CD14-positive monocyte (primary cell): Measurements from ENCODE around the gene ANKRD44. TPM values are rescaled to one million over a fixed set of nuclear protein-coding genes. Genes with fewer than 3 reads are reported as not detected.

Experiments used
- DNase-seq, 3 donors: peaks; one replicate each; pipeline ENCODE4 v3.0.0-alpha.2; 2011 to 2022
- H2AFZ ChIP-seq: 2 replicates; pipeline ENCODE4 v1.6.0; 2012; ENCODE audit warnings: mild to moderate bottlenecking, low read depth, low read length, inconsistent platforms; ENCODE audit not compliant: insufficient read depth, poor library complexity, severe bottlenecking
- H3K27ac ChIP-seq, 2 donors: 1 replicate in 1 of 2; 2 replicates in 1 of 2; pipeline ENCODE4 v1.5.1; 2012 to 2013; ENCODE audit warnings: low read length in 2 of 2, control low read depth in 1 of 2, inconsistent platforms in 1 of 2, low read depth in 1 of 2, mild to moderate bottlenecking in 1 of 2
- H3K27me3 ChIP-seq, 2 donors: one replicate each; pipeline versions ENCODE4 v1.6.0 to v1.6.1; 2011 to 2013; ENCODE audit warnings: low read length in 2 of 2; ENCODE audit not compliant: control insufficient read depth in 2 of 2, insufficient read depth in 2 of 2
- H3K36me3 ChIP-seq, 2 donors: replicated peaks in 1 of 2; 1 replicate in 1 of 2; 2 replicates in 1 of 2; pipeline versions ENCODE4 v1.5.1 to v1.6.1; 2012 to 2013; ENCODE audit warnings: low read length in 2 of 2, control low read depth in 1 of 2, inconsistent platforms in 1 of 2, mild to moderate bottlenecking in 1 of 2; ENCODE audit not compliant: insufficient read depth in 2 of 2, control insufficient read depth in 1 of 2
- H3K4me1 ChIP-seq, 2 donors: 1 replicate in 1 of 2; 2 replicates in 1 of 2; pipeline versions ENCODE4 v1.5.1 to v1.6.1; 2012 to 2013; ENCODE audit warnings: low read length in 2 of 2, control low read depth in 1 of 2, inconsistent platforms in 1 of 2, mild to moderate bottlenecking in 1 of 2, moderate library complexity in 1 of 2; ENCODE audit not compliant: insufficient read depth in 2 of 2, control insufficient read depth in 1 of 2
- H3K4me2 ChIP-seq: replicated peaks from 2 replicates; pipeline ENCODE3; 2012; ENCODE audit warnings: low read length, moderate library complexity, mild to moderate bottlenecking; ENCODE audit not compliant: poor library complexity, severe bottlenecking; ENCODE audit errors: extremely low read depth
- H3K4me3 ChIP-seq, 3 experiments: fragments of 200-600 bp in 1 of 3; sonication (generic) in 1 of 3; replicated peaks in 1 of 3; 1 replicate in 2 of 3; 2 replicates in 1 of 3; pipeline ENCODE4 v1.5.1; 2011 to 2013; ENCODE audit warnings: low read length in 3 of 3, mild to moderate bottlenecking in 3 of 3, control low read depth in 2 of 3, low read depth in 2 of 3, inconsistent platforms in 1 of 3, moderate library complexity in 1 of 3
- H3K79me2 ChIP-seq: 2 replicates; pipeline ENCODE4 v1.6.0; 2012; ENCODE audit warnings: mild to moderate bottlenecking, control low read depth, inconsistent platforms, low read length, moderate library complexity; ENCODE audit not compliant: insufficient read depth
- H3K9ac ChIP-seq: 2 replicates; pipeline ENCODE4 v1.6.0; 2017; ENCODE audit warnings: low read length, mild to moderate bottlenecking; ENCODE audit not compliant: insufficient read depth, poor library complexity, severe bottlenecking
- H3K9me3 ChIP-seq, 2 donors: replicated peaks in 1 of 2; 1 replicate in 1 of 2; 2 replicates in 1 of 2; pipeline versions ENCODE4 v1.5.1 to v1.6.1; 2012 to 2013; ENCODE audit warnings: low read length in 2 of 2, control low read depth in 1 of 2; ENCODE audit not compliant: control insufficient read depth in 1 of 2, insufficient read depth in 1 of 2
- H4K20me1 ChIP-seq: 2 replicates; pipeline ENCODE4 v1.6.0; 2012; ENCODE audit warnings: mild to moderate bottlenecking, low read length, control low read depth, moderate library complexity; ENCODE audit not compliant: insufficient read depth
- H3K27ac Mint-ChIP-seq, 7 donors: one replicate each; pipeline ENCODE4 v1.8.0; 2020; ENCODE audit warnings: mild to moderate bottlenecking in 7 of 7, mixed read lengths in 7 of 7, moderate library complexity in 6 of 7, inconsistent platforms in 2 of 7
- H3K27me3 Mint-ChIP-seq, 3 donors: one replicate each; pipeline ENCODE4 v1.8.0; 2021 to 2022; ENCODE audit warnings: low read depth in 3 of 3, mild to moderate bottlenecking in 3 of 3, mixed read lengths in 3 of 3, moderate library complexity in 3 of 3, inconsistent platforms in 1 of 3
- H3K36me3 Mint-ChIP-seq, 2 donors: one replicate each; pipeline ENCODE4 v1.8.0; 2020; ENCODE audit warnings: mixed read lengths in 2 of 2, inconsistent platforms in 1 of 2, mild to moderate bottlenecking in 1 of 2
- H3K4me1 Mint-ChIP-seq: one replicate; pipeline ENCODE4 v1.8.0; 2020; ENCODE audit warnings: mild to moderate bottlenecking, mixed read lengths
- H3K4me3 Mint-ChIP-seq, 2 donors: one replicate each; pipeline ENCODE4 v1.8.0; 2020; ENCODE audit warnings: mild to moderate bottlenecking in 2 of 2, mixed read lengths in 2 of 2, moderate library complexity in 1 of 2
- H3K9me3 Mint-ChIP-seq, 7 donors: one replicate each; pipeline ENCODE4 v1.8.0; 2020 to 2022; ENCODE audit warnings: mixed read lengths in 7 of 7, mild to moderate bottlenecking in 6 of 7, moderate library complexity in 6 of 7, inconsistent platforms in 2 of 7
- WGBS: methylation state at CpG from one replicate; pipeline ENCODE4 v1.1.5; 2013; ENCODE audit warnings: missing lambda C conversion rate; ENCODE audit not compliant: insufficient coverage; 5-methylcytosine and 5-hydroxymethylcytosine counted together
- intact Hi-C, 2 donors: fragments of 100-400 bp; cut with micrococcal nuclease; formaldehyde crosslinking; loops; one replicate each; pipeline versions ENCODE4 v1.15.0 to v1.15.1; 2023
- polyA plus RNA-seq, 3 donors: library from polyadenylated mRNA; depleted of rRNA in 1 of 3; unstranded in 2 of 3; stranded (reverse) in 1 of 3; fragments of 300-500 nt in 2 of 3; fragments of >200 nt in 1 of 3; fragmentation: Illumina TruSeq in 2 of 3; gene quantifications; 1 replicate in 2 of 3; 2 replicates in 1 of 3; pipeline ENCODE4 v1.2.3, GENCODE V29; 2012 to 2021
- TF ChIP-seq, protein P1 (sequence below): fragments of 200-600 bp; IDR thresholded peaks from one replicate; pipeline ENCODE4 v1.8.0; 2022; ENCODE audit warnings: antibody characterized with exemption, mild to moderate bottlenecking

The ANKRD44 gene
- polyA plus RNA-seq, 3 donors = 55.7 to 91.9 (median 64.9) TPM

DNA sequence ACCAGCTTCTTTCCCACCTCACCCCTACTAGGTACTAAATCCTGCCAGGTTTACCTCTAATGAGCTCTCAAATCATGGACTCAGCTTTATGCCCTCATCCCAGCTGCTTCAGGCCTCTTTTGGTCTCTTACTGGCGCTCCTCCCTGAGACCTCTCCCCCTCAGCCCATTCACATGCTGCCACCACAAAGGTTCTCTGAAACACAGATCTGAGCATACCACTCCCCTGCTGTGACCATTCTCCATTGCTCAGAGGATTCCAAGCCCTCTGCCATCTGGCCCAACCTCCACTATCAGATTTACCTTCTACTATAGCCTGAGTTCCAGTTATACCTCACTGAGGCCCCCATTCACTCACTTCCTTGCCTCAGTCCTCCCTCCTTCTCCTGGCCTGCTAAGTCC, 174.8 kb downstream of the ANKRD44 start:
- intact Hi-C loops = no loop called here
- H3K4me3 ChIP-seq = no peak overlapping the region
- H3K79me2 ChIP-seq = peaks cover 79% of the 10 kb centered on the region
- no peak overlapping the region for H3K4me3 Mint-ChIP-seq
- no peaks in the 10 kb centered on the region for H3K27me3 Mint-ChIP-seq
- no peaks in the 10 kb centered on the region for H3K9me3 ChIP-seq
- no peak overlapping the region for H3K9ac ChIP-seq
- peaks cover 30% of the 10 kb centered on the region for H3K4me1 Mint-ChIP-seq
- H2AFZ ChIP-seq = no peak overlapping the region
- no peak for DNase-seq
- H4K20me1 ChIP-seq = peaks cover 83% of the 10 kb centered on the region
- H3K4me2 ChIP-seq = no peak overlapping the region
- H3K27me3 ChIP-seq = no peaks in the 10 kb centered on the region
- peaks cover 23 to 28% of the 10 kb centered on the region in 2 donors for H3K4me1 ChIP-seq
- TF ChIP-seq, protein P1, sequence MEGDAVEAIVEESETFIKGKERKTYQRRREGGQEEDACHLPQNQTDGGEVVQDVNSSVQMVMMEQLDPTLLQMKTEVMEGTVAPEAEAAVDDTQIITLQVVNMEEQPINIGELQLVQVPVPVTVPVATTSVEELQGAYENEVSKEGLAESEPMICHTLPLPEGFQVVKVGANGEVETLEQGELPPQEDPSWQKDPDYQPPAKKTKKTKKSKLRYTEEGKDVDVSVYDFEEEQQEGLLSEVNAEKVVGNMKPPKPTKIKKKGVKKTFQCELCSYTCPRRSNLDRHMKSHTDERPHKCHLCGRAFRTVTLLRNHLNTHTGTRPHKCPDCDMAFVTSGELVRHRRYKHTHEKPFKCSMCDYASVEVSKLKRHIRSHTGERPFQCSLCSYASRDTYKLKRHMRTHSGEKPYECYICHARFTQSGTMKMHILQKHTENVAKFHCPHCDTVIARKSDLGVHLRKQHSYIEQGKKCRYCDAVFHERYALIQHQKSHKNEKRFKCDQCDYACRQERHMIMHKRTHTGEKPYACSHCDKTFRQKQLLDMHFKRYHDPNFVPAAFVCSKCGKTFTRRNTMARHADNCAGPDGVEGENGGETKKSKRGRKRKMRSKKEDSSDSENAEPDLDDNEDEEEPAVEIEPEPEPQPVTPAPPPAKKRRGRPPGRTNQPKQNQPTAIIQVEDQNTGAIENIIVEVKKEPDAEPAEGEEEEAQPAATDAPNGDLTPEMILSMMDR = no peak
- peak overlapping the region in 1 of 2 donors; percentile 82 for H3K27ac ChIP-seq
- peaks cover 10 to 52% of the 10 kb centered on the region in 2 donors for H3K36me3 ChIP-seq
- H3K27ac Mint-ChIP-seq = peak overlapping the region in 5 of 7 donors; percentile 50 to 87 (median 55)
- peaks cover 42 to 59% of the 10 kb centered on the region in 2 donors for H3K36me3 Mint-ChIP-seq
- H3K9me3 Mint-ChIP-seq = no peaks in the 10 kb centered on the region
- WGBS = 100% methylated on average over 1 of the region's 1 CpG

DNA sequence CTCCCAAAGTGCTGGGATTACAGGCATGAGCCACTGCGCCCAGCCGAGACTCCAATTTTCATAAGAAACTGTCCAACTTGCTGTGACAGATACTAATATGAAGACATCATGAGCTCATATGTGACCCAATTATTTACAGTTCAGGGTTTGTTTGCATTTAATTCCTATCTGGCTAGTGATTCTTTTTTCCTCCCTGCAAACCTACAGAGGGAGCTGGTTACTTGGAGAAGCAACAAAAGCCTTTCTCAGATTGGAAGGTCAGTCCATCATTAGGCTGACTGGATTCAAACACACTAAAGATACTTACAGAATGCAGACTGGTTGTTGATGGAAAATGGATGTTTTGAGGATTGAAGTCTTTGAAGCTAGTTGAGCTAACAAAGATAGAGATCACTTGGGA, 176.4 kb downstream of the ANKRD44 start:
- Mint-ChIP-seq H3K4me1 (peaks cover 26% of the 10 kb centered on the region), H3K9me3 (no peaks in the 10 kb centered on the region), H3K27me3 (no peaks in the 10 kb centered on the region), H3K27ac (peak overlapping the region in 2 of 7 donors; percentile 4 to 20), H3K4me3 (no peak overlapping the region), H3K36me3 (peaks cover 42 to 56% of the 10 kb centered on the region in 2 donors)
- Histone ChIP-seq H3K27me3 (no peaks in the 10 kb centered on the region), H3K9ac (no peak overlapping the region), H3K79me2 (peaks cover 75% of the 10 kb centered on the region), H3K4me1 (peaks cover 23 to 25% of the 10 kb centered on the region in 2 donors), H3K27ac (peak overlapping the region in 1 of 2 donors; percentile 40), H2AFZ (no peak overlapping the region), H3K4me2 (no peak overlapping the region), H4K20me1 (peaks cover 94% of the 10 kb centered on the region), H3K36me3 (peaks cover 10 to 53% of the 10 kb centered on the region in 2 donors), H3K4me3 (no peak overlapping the region), H3K9me3 (no peaks in the 10 kb centered on the region)
- intact Hi-C loops = no loop called here
- WGBS = 100% methylated on average over 2 of the region's 2 CpGs
- TF ChIP-seq, protein P1 = no peak
- DNase-seq = no peak
